Astrocyte (in vitro differentiated cells and primary cell): Measurements from ENCODE around the gene IRAG1.

Source experiments
- CTCF ChIP-seq: IDR thresholded peaks from 2 replicates; pipeline ENCODE4 v1.5.1; 2011; ENCODE audit warnings: low read depth, mild to moderate bottlenecking, inconsistent platforms, low read length, moderate library complexity; ENCODE audit not compliant: insufficient read depth
- EZH2 ChIP-seq: IDR thresholded peaks from 2 replicates; pipeline ENCODE4 v1.6.1; 2012; ENCODE audit warnings: mild to moderate bottlenecking, low read length, inconsistent platforms; ENCODE audit not compliant: insufficient read depth

GRCh38 chr11:10695833-10696232, 2.3 kb upstream of the IRAG1 start:
- TF ChIP-seq EZH2, result no peak
- TF ChIP-seq CTCF, result no peak
